ENCODE results near the gene DOCK2.

DNA sequence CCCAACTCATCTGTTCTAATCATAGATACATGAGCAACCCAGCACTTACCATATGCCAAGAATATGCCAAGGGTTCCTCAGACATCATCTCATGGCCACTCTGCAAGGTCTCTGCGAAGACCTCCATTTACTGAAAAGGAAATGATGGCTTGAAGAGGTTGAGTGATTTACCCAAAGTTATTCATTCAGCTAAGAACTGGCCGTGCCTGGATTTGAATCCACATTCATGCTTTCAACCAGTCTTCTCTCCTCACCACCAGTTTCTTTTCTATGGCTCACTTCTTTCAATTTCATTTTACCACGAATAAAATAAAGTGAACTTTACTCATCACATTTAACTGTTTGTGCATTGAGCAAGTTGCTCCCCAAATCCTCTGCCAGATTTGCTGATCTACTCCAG is 441.4 kb downstream of the DOCK2 start:
- no peak for TF ChIP-seq SREBF2 (IDR thresholded peaks at IDR 0.05)
- TF ChIP-seq, protein P1, sequence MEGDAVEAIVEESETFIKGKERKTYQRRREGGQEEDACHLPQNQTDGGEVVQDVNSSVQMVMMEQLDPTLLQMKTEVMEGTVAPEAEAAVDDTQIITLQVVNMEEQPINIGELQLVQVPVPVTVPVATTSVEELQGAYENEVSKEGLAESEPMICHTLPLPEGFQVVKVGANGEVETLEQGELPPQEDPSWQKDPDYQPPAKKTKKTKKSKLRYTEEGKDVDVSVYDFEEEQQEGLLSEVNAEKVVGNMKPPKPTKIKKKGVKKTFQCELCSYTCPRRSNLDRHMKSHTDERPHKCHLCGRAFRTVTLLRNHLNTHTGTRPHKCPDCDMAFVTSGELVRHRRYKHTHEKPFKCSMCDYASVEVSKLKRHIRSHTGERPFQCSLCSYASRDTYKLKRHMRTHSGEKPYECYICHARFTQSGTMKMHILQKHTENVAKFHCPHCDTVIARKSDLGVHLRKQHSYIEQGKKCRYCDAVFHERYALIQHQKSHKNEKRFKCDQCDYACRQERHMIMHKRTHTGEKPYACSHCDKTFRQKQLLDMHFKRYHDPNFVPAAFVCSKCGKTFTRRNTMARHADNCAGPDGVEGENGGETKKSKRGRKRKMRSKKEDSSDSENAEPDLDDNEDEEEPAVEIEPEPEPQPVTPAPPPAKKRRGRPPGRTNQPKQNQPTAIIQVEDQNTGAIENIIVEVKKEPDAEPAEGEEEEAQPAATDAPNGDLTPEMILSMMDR (IDR thresholded peaks at IDR 0.05) = no peak
- no peak for TF ChIP-seq MAZ (IDR thresholded peaks at IDR 0.05; ENCODE audit: borderline replicate concordance, low read depth, low read length)
- TF ChIP-seq HOXB13 (CRISPR knock-in tag; IDR thresholded peaks at IDR 0.05; ENCODE audit: low read depth) = no peak
- TF ChIP-seq ZFP36 (IDR thresholded peaks at IDR 0.05; ENCODE audit: borderline replicate concordance, partially characterized antibody) = no peak
- no peak for TF ChIP-seq POLR2A (IDR thresholded peaks at IDR 0.05; ENCODE audit: low read length)
- TF ChIP-seq CEBPB (IDR thresholded peaks at IDR 0.05) = no peak
- no peak for TF ChIP-seq CBX2 (IDR thresholded peaks at IDR 0.05; ENCODE audit: borderline replicate concordance, low read depth)
- TF ChIP-seq EP300 (IDR thresholded peaks at IDR 0.05) = no peak
- TF ChIP-seq MYC (IDR thresholded peaks at IDR 0.05; ENCODE audit: borderline replicate concordance, low read length) = no peak
- no peak for TF ChIP-seq JUN (IDR thresholded peaks at IDR 0.05)
- TF ChIP-seq, protein P2, sequence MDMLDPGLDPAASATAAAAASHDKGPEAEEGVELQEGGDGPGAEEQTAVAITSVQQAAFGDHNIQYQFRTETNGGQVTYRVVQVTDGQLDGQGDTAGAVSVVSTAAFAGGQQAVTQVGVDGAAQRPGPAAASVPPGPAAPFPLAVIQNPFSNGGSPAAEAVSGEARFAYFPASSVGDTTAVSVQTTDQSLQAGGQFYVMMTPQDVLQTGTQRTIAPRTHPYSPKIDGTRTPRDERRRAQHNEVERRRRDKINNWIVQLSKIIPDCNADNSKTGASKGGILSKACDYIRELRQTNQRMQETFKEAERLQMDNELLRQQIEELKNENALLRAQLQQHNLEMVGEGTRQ (IDR thresholded peaks at IDR 0.05) = no peak
- TF ChIP-seq CHD2 (IDR thresholded peaks at IDR 0.05; ENCODE audit: low read length, partially characterized antibody) = no peak
- TF ChIP-seq REST (IDR thresholded peaks at IDR 0.05) = no peak

Data from A549 (cell line).